Measurements from ENCODE around the gene WAC. TPM values are rescaled to one million over a fixed set of nuclear protein-coding genes. Genes with fewer than 3 reads are reported as not detected.

Gene WAC
- total RNA-seq, 2 experiments from 2014 or later, result 95.2 to 102 TPM

DNA sequence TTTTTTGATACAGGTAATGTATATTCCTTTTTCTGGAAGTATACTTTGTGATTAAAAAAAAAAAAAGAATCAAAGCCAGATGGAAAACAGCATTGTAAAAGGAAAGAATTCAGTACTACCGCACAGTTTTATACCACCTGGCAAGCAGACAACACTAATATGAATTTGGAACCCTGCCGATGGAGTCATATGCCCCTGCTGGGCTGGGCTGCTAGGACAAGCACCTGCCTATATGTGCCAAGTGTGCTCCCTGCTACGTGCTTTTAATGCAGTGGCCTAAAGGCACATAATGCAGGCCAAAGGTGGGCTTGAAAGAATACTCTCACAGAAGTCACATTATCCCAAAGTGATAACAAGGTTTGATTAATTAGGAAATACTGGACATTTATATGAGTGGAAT lies 29.8 kb upstream of the WAC start:
- peak; percentile 3 for DNase-seq

DNA sequence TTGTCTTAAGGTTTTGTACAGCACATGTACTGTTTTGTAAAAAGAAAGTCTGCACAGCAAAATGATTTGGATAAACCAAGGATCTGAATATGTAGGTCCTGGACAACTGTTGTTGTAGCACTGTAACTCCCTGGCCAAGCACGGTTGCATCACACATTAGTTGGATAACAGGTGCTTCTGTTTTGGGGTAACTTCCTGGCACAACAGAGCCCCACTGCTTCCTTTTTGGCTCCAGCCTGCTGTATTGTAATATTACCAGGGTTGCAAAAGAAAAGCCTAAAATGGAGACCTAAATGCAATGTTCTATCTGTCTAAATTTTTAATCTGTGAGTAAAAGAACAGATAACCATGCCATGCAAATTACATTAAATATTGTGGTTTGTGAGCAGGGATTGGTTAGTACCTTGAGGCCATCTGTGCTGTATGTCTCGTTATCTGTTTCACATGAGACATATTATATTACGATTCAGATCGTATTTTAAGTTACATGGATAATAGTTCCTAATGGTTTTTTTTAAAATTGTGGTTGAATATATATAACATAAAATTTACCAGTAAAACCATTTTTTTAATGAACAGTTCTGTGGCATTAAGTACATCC lies 27.5 kb upstream of the WAC start:
- intact Hi-C loops (cut with micrococcal nuclease), result no loop called here
- Mint-ChIP-seq H3K27ac (no peak overlapping the region), H3K27me3 (no peaks in the 10 kb centered on the region), H3K4me1 (ENCODE audit: low read depth) (no peaks in the 10 kb centered on the region), H3K9me3 (no peaks in the 10 kb centered on the region), H3K4me3 (no peak overlapping the region), H3K36me3 (ENCODE audit: low read depth) (no peaks in the 10 kb centered on the region)
- ChIA-PET CTCF (no interaction called here), POLR2A (no interaction called here)
- TF ChIP-seq, protein P1, sequence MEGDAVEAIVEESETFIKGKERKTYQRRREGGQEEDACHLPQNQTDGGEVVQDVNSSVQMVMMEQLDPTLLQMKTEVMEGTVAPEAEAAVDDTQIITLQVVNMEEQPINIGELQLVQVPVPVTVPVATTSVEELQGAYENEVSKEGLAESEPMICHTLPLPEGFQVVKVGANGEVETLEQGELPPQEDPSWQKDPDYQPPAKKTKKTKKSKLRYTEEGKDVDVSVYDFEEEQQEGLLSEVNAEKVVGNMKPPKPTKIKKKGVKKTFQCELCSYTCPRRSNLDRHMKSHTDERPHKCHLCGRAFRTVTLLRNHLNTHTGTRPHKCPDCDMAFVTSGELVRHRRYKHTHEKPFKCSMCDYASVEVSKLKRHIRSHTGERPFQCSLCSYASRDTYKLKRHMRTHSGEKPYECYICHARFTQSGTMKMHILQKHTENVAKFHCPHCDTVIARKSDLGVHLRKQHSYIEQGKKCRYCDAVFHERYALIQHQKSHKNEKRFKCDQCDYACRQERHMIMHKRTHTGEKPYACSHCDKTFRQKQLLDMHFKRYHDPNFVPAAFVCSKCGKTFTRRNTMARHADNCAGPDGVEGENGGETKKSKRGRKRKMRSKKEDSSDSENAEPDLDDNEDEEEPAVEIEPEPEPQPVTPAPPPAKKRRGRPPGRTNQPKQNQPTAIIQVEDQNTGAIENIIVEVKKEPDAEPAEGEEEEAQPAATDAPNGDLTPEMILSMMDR (IDR thresholded peaks at IDR 0.05), result no peak
- no peak for ATAC-seq
- no peak for DNase-seq

More for the DNA sequence above, 29.8 kb upstream of the WAC start:
- CTCF ChIA-PET, result no interaction called here
- POLR2A ChIA-PET, result no interaction called here
- Mint-ChIP-seq H3K9me3 (no peaks in the 10 kb centered on the region), H3K4me3 (no peak overlapping the region), H3K27me3 (no peaks in the 10 kb centered on the region), H3K27ac (no peak overlapping the region), H3K4me1 (ENCODE audit: low read depth) (no peaks in the 10 kb centered on the region), H3K36me3 (ENCODE audit: low read depth) (no peaks in the 10 kb centered on the region)
- TF ChIP-seq, protein P1 (IDR thresholded peaks at IDR 0.05), result no peak
- no peak for ATAC-seq
- intact Hi-C loops (cut with micrococcal nuclease), result no loop called here

DNA sequence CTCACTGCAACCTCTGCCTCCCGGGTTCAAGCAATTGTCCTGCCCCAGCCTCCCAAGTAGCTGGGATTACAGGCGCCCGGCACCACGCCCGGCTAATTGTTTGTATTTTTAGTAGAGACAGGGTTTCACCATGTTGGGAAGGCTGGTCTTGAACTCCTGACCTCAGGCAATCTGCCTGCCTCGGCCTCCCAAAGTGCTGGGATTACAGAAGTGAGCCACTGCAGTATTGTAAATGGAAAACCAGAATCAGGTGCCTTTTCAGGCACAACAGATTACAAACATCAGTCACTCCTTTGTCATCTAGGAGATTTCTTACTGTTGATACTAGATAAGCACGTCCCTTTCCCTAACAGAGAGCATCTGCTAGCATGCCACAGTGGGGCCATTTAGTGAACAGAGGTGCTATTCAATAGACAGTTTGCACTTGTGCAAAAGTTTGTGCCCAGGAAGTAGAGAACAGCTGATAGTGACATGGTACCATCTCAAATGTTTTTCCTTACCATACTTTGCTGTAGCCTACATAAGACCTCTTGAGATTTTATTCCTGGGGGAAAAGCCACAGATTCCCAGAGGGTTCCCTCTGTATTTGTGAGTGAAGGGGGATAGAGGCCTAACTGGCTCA lies 24.5 kb upstream of the WAC start:
- Mint-ChIP-seq H3K27ac (no peak overlapping the region), H3K36me3 (ENCODE audit: low read depth) (no peaks in the 10 kb centered on the region), H3K9me3 (no peaks in the 10 kb centered on the region), H3K4me3 (no peak overlapping the region), H3K27me3 (no peaks in the 10 kb centered on the region), H3K4me1 (ENCODE audit: low read depth) (no peaks in the 10 kb centered on the region)
- ChIA-PET POLR2A (no interaction called here), CTCF (no interaction called here)
- DNase-seq (no peak), ATAC-seq (no peak)
- intact Hi-C loops (cut with micrococcal nuclease), result no loop called here
- TF ChIP-seq, protein P1 (IDR thresholded peaks at IDR 0.05), result no peak

DNA sequence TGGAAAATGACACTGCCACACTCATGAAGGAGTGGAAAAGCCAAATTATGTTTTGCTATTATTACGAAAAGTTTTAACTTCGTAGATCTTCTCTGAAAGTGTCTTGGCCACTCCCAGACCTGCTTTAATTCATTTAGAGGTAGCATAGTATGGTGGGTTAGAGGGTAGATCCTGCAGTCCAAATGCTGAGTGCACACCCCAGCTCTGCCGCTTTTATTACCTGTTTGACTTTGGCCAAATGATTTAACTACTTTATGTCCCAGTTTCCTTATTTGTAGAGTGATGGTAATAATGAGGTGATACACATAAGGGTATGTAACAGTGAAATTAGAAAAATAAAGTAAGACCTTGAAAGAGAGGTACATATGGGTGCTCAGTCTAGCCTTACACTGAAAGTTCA lies 23.6 kb upstream of the WAC start:
- no peak overlapping the region for H3K27ac Mint-ChIP-seq
- POLR2A ChIA-PET, result no interaction called here
- TF ChIP-seq, protein P1 (IDR thresholded peaks at IDR 0.05), result no peak
- intact Hi-C loops (cut with micrococcal nuclease), result no loop called here
- DNase-seq (no peak), ATAC-seq (no peak)
- no peaks in the 10 kb centered on the region for H3K27me3 Mint-ChIP-seq
- H3K9me3 Mint-ChIP-seq, result no peaks in the 10 kb centered on the region
- no peaks in the 10 kb centered on the region for H3K36me3 Mint-ChIP-seq (ENCODE audit: low read depth)
- CTCF ChIA-PET, result no interaction called here
- no peaks in the 10 kb centered on the region for H3K4me1 Mint-ChIP-seq (ENCODE audit: low read depth)
- H3K4me3 Mint-ChIP-seq, result no peak overlapping the region

DNA sequence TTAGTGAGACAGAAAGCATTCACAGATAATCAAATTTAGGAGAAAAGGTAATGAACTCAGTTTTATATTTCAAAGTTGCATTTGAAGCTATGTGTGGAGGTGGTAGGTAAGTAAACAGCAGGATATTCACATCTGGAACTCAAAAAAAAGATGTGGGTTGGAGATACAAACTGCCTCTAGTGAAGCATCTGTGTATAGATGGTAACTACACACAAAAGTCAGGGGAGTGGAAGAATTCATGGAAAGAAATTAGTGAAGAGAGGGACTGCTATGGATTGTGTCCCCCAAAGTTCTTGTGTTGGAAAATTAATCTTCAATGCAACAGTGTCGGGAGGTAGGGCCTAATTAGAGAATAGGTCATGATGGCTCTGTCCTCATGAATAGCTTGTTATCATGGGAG lies 18.3 kb upstream of the WAC start:
- Mint-ChIP-seq H3K4me1 (ENCODE audit: low read depth) (no peaks in the 10 kb centered on the region), H3K27ac (no peak overlapping the region), H3K4me3 (no peak overlapping the region), H3K9me3 (peaks cover 14% of the 10 kb centered on the region), H3K36me3 (ENCODE audit: low read depth) (no peaks in the 10 kb centered on the region), H3K27me3 (no peaks in the 10 kb centered on the region)
- intact Hi-C loops (cut with micrococcal nuclease), result no loop called here
- TF ChIP-seq, protein P1 (IDR thresholded peaks at IDR 0.05), result no peak
- no peak for DNase-seq
- ATAC-seq, result no peak
- POLR2A ChIA-PET, result no interaction called here
- CTCF ChIA-PET, result no interaction called here
